Measurements from ENCODE around the gene CFAP54. TPM values are rescaled to one million over a fixed set of nuclear protein-coding genes. Genes with fewer than 3 reads are reported as not detected.
A peak's percentile ranks its signal among the peaks of the same experiment; 100 is the strongest.

CFAP54 gene
- polyA plus RNA-seq, 1 of the 3 experiments (the other 2 are of a cell fraction): 0.87 TPM

GRCh38 chr12:96861656-96862055 lies 372.3 kb downstream of the CFAP54 start:
- no peak for DNase-seq
- Histone ChIP-seq H3K9me2 (no peaks in the 10 kb centered on the region), H4K20me1 (ENCODE audit: insufficient read depth) (no peaks in the 10 kb centered on the region), H3K4me2 (no peak overlapping the region), H3K27ac (ENCODE audit: low read depth in 2 of 2, low read length in 1 of 2) (no peak overlapping the region), H2AFZ (ENCODE audit: low read depth) (no peak overlapping the region), H3K27me3 (ENCODE audit: insufficient read depth) (no peaks in the 10 kb centered on the region), H3F3A (replicated peaks; ENCODE audit: insufficient read depth) (no peaks in the 10 kb centered on the region), H3K9me3 (no peaks in the 10 kb centered on the region), H3K4me1 (ENCODE audit: control insufficient read depth in 1 of 2, insufficient read depth in 2 of 2, low read depth in 1 of 2, low read length in 1 of 2) (peaks cover 0 to 2% of the 10 kb centered on the region in 2 experiments; a peak in 3 of 4 replicates), H3K36me3 (replicated peaks in 1 of 2; ENCODE audit: control insufficient read depth in 1 of 2, insufficient read depth in 2 of 2, low read length in 1 of 2) (no peaks in the 10 kb centered on the region), H3K79me2 (ENCODE audit: insufficient read depth) (no peaks in the 10 kb centered on the region), H3K9ac (no peak overlapping the region), H3K4me3 (ENCODE audit: low read depth in 2 of 2, low read length in 1 of 2) (no peak overlapping the region)
- CTCF ChIA-PET: interaction anchor here (1.7 kb wide), 1 partner anchor 10 kb away, joined by 3 read pairs; no protein-coding TSS in a partner anchor
- POLR2A ChIA-PET: no interaction called here
- 45% methylated on average over 2 of the region's 2 CpGs for WGBS (ENCODE audit: low lambda C conversion rate)
- TF ChIP-seq ELF1 (IDR thresholded peaks at IDR 0.05) (no peak), RCOR1 (IDR thresholded peaks at IDR 0.05; ENCODE audit: low read length) (no peak), JUND (IDR thresholded peaks at IDR 0.05) (no peak), GATA2 (CRISPR knock-in tag; IDR thresholded peaks at IDR 0.05) (no peak), TAF1 (IDR thresholded peaks at IDR 0.05; ENCODE audit: borderline replicate concordance, low read depth, low read length) (no peak), FOXM1 (IDR thresholded peaks at IDR 0.05; ENCODE audit: low read depth) (no peak), RXRA (IDR thresholded peaks at IDR 0.05; ENCODE audit: borderline replicate concordance, low read depth) (no peak), RAD21 (IDR thresholded peaks at IDR 0.05; ENCODE audit: low read length) (no peak), TCF12 (IDR thresholded peaks at IDR 0.05) (no peak), FOSL2 (IDR thresholded peaks at IDR 0.05; ENCODE audit: borderline replicate concordance, low read depth) (no peak), EP300 (IDR thresholded peaks at IDR 0.05; ENCODE audit: borderline replicate concordance in 1 of 2, low read depth in 1 of 2, low read length in 1 of 2) (no peak), SMC3 (IDR thresholded peaks at IDR 0.05; ENCODE audit: low read depth, low read length) (no peak), YY1 (IDR thresholded peaks at IDR 0.05; ENCODE audit: low read depth) (no peak), NFIC (IDR thresholded peaks at IDR 0.05; ENCODE audit: borderline replicate concordance) (no peak), NRF1 (IDR thresholded peaks at IDR 0.05; ENCODE audit: low read depth, low read length) (no peak)

- H3K9me2 ChIP-seq: no peaks in the 10 kb centered on the region
- POLR2A ChIA-PET: no interaction called here
- H3K9ac ChIP-seq: no peak overlapping the region
- DNase-seq: no peak
- no peak for TF ChIP-seq RCOR1 (IDR thresholded peaks at IDR 0.05; ENCODE audit: low read length)
- no peak for TF ChIP-seq EZH2phosphoT487 (IDR thresholded peaks at IDR 0.05; ENCODE audit: borderline replicate concordance, low read depth)
- TF ChIP-seq EP300 (IDR thresholded peaks at IDR 0.05; ENCODE audit: borderline replicate concordance in 1 of 2, low read depth in 1 of 2, low read length in 1 of 2): no peak
- no peak for TF ChIP-seq FOSL2 (IDR thresholded peaks at IDR 0.05; ENCODE audit: borderline replicate concordance, low read depth)
- TF ChIP-seq ZBTB33 (IDR thresholded peaks at IDR 0.05; ENCODE audit: borderline replicate concordance, low read depth): no peak
- 0 out of 2 replicates have a peak, but pooled peaks have one; percentile 5 for TF ChIP-seq TCF12 (IDR thresholded peaks at IDR 0.05)
- TF ChIP-seq POLR2AphosphoS5 (IDR thresholded peaks at IDR 0.05; ENCODE audit: low read depth, low read length): no peak
- TF ChIP-seq GABPA (IDR thresholded peaks at IDR 0.05; ENCODE audit: low read depth): no peak
- no peaks in the 10 kb centered on the region for H3F3A ChIP-seq (replicated peaks; ENCODE audit: insufficient read depth)
- WGBS (ENCODE audit: low lambda C conversion rate): 61% methylated on average over 1 of the region's 1 CpG
- H4K20me1 ChIP-seq (ENCODE audit: insufficient read depth): no peaks in the 10 kb centered on the region
- no peaks in the 10 kb centered on the region for H3K79me2 ChIP-seq (ENCODE audit: insufficient read depth)
- no peaks in the 10 kb centered on the region for H3K27me3 ChIP-seq (ENCODE audit: insufficient read depth)
- peaks cover 0 to 2% of the 10 kb centered on the region in 2 experiments; a peak in 3 of 4 replicates for H3K4me1 ChIP-seq (ENCODE audit: control insufficient read depth in 1 of 2, insufficient read depth in 2 of 2, low read depth in 1 of 2, low read length in 1 of 2)
- H2AFZ ChIP-seq (ENCODE audit: low read depth): no peak overlapping the region; the same call in 1 of the 2 replicates
- no peaks in the 10 kb centered on the region for H3K36me3 ChIP-seq (replicated peaks in 1 of 2; ENCODE audit: control insufficient read depth in 1 of 2, insufficient read depth in 2 of 2, low read length in 1 of 2)
- no peak overlapping the region for H3K4me2 ChIP-seq
- H3K4me3 ChIP-seq (ENCODE audit: low read depth in 2 of 2, low read length in 1 of 2): no peak overlapping the region
- no peaks in the 10 kb centered on the region for H3K9me3 ChIP-seq
- no peak overlapping the region for H3K27ac ChIP-seq (ENCODE audit: low read depth in 2 of 2, low read length in 1 of 2)
- CTCF ChIA-PET: interaction anchor here (0.7 to 1.7 kb wide), 2 partner anchors 11 to 37 kb away, joined by 3 read pairs; no protein-coding TSS in a partner anchor
Measured at GRCh38 chr12:96862326-96862725, 372.9 kb downstream of the CFAP54 start.
